Mucosa of gallbladder (tissue), 1 donor: ENCODE results near the gene TPX2. TPM values are rescaled to one million over a fixed set of nuclear protein-coding genes. Genes with fewer than 3 reads are reported as not detected.

ENCODE experiments used
- DNase-seq: peaks from one replicate; pipeline ENCODE4 v3.0.0-alpha.2; 2020; ENCODE audit warnings: low spot score
- total RNA-seq: library from RNA; stranded (reverse); gene quantifications from one replicate; pipeline ENCODE4 v1.2.1, GENCODE V29; 2021
- donor health status: DM: no; HTN: no; CAD: no.

Gene TPX2
- total RNA-seq, 1 donor from 2014 or later = 2.6 TPM

- no peak for DNase-seq
Measured at GRCh38 chr20:31759836-31760518, 20.9 kb downstream of the TPX2 start.

GRCh38 chr20:31760519-31761240, 21.6 kb downstream of the TPX2 start:
- DNase-seq = no peak

- DNase-seq = no peak
Measured at GRCh38 chr20:31764641-31765305, 25.7 kb downstream of the TPX2 start.

GRCh38 chr20:31767805-31768204, 28.7 kb downstream of the TPX2 start:
- DNase-seq = no peak

- no peak for DNase-seq
Measured at GRCh38 chr20:31769681-31770080, 30.6 kb downstream of the TPX2 start.

GRCh38 chr20:31770243-31770642, 31.2 kb downstream of the TPX2 start:
- DNase-seq = no peak

GRCh38 chr20:31774408-31774807, 35.3 kb downstream of the TPX2 start:
- no peak for DNase-seq

- no peak for DNase-seq
Measured at GRCh38 chr20:31780839-31781238, 41.7 kb downstream of the TPX2 start.

- DNase-seq = no peak
Measured at GRCh38 chr20:31781945-31782344, 42.9 kb downstream of the TPX2 start.

- no peak for DNase-seq
Measured at GRCh38 chr20:31784354-31785044, 45.4 kb downstream of the TPX2 start.

GRCh38 chr20:31785089-31785488, 46.0 kb downstream of the TPX2 start:
- no peak for DNase-seq

GRCh38 chr20:31788578-31788977, 49.5 kb downstream of the TPX2 start:
- no peak for DNase-seq

GRCh38 chr20:31790401-31790800, 51.3 kb downstream of the TPX2 start:
- DNase-seq = no peak

- DNase-seq = no peak
Measured at GRCh38 chr20:31797364-31797763, 58.3 kb downstream of the TPX2 start.

- DNase-seq = no peak
Measured at GRCh38 chr20:31801508-31801907, 62.4 kb downstream of the TPX2 start.

- DNase-seq = no peak
Measured at GRCh38 chr20:31803552-31804291, 64.6 kb downstream of the TPX2 start.

GRCh38 chr20:31806564-31807355, 67.7 kb downstream of the TPX2 start:
- DNase-seq = no peak

- DNase-seq = no peak
Measured at GRCh38 chr20:31808481-31808880, 69.4 kb downstream of the TPX2 start.

- no peak for DNase-seq
Measured at GRCh38 chr20:31809661-31810060, 70.6 kb downstream of the TPX2 start.

- no peak for DNase-seq
Measured at GRCh38 chr20:31811198-31811597, 72.1 kb downstream of the TPX2 start.
